Measurements from ENCODE around the gene DND1.
"Not testable (repeated sequence)": the region's sequence is repeated elsewhere in the genome, so short reads cannot be mapped to it uniquely, and the experiment has no call there.

Gene DND1

DNA sequence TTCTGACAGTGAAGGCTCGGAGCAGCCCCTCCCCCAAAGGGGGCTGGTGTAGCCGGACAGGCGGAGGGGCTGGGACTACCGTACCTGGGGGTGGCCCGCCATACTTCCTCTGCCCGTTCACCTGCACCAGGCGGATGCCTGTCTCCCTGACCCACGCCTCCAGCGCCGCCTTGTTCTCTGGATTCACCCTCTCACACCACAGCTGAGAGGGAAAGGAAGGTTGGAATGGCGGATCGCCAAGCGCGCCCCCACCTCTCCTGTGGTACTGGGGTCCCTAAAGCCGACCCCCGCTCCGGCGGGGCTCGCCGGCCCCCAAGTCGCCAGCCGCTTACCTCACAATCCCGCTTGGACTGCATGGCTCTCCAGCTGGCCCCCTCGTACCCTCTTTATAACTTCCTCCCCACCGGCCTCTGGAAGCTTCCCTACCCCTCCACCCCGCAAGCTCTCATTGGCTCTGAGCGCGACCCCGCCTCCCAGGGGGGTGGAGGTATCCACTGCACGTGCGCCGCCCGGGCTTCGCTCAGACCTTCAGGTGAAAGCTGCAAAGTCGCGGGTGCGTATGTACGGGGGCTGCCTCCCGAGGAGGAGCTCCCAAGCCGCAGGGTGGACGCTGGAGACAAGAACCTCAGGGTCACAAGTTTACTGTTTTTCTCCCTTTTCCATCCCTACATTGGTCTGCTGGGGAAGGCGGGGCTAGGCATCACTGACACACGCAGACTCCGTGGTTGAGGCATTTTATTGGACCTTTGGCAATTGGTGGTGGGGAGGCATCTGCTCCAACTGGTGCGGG is at the start of gene DND1:
Gene DND1, minus strand, starts transcription at position 390 of the 790 bp plus-strand sequence. Its CDS starts 34 bp downstream, at position 356.
- no peak for DNase-seq

DNA sequence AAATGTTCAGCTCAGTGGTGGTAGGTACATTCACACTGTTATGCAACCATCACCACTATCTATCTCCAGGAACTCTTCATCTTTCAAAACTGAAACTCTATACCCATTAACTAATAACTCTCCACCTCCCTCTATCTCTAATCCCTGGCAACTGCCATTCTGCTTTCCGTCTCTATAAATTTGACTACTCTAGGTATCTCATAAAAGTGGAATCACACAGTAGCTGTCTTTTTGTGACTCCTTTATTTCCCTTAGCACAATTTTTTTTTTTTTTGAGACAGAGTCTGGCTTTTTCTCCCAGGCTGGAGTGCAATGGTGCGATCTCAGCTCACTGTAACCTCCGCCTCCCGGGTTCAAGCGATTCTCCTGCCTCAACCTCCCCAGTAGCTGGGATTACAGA is 48.0 kb upstream of the DND1 start:
- not testable (repeated sequence) for DNase-seq

DNA sequence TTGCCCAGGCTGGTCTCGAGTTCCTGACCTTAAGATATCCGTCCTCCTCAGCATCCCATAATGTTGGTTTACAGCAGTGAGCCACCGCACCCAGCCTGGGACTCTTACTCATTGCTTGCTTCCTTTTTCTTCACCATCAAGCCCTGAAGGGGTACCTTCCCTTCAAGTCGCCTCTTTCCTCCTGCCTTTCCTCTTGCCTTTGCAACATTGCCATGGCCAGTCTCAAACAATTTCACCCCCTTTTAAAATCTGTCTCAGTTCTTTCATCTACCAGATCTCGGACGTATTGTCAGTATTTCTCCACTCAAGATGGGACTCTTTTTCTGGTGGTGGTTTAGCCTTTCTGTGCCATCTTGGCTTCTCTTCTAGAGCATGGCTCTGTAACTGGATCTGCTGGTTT is 47.4 kb upstream of the DND1 start:
- DNase-seq, result not testable (repeated sequence)

DNA sequence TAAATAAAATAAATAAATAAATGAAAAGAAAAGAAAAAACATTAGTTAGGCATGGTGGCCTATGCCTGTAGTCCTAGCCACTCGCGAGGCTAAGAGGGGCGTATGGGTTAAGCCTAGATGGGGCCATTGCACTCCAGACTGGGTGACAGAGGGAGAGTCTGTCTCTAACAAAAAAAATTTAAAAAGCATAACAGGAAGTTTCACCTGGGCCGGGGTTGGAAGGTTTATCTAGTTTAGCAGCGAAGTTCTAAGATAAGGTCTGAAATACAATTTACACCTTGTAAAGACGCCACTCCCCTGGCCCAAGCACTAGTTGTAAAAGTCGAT is 44.9 kb upstream of the DND1 start:
- DNase-seq, result no peak

DNA sequence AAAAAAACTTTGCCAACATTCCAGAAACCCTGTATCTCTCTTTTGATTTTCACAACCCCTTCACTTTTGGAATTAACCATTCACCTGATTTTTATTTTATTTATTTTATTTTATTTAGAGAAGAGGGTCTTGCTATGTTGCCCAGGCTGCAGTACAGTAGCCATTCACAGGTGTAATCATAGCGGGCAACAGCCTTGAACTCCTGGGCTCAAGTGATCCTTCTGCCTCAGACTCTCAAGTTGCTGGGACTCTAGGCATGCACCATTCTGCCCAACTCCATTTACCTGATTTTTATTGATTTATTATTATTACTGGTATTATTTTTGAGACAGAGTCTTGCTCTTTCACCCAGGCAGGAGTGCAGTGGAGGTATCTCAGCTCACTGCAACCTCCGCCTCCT is 42.9 kb upstream of the DND1 start:
- DNase-seq, result not testable (repeated sequence)

DNA sequence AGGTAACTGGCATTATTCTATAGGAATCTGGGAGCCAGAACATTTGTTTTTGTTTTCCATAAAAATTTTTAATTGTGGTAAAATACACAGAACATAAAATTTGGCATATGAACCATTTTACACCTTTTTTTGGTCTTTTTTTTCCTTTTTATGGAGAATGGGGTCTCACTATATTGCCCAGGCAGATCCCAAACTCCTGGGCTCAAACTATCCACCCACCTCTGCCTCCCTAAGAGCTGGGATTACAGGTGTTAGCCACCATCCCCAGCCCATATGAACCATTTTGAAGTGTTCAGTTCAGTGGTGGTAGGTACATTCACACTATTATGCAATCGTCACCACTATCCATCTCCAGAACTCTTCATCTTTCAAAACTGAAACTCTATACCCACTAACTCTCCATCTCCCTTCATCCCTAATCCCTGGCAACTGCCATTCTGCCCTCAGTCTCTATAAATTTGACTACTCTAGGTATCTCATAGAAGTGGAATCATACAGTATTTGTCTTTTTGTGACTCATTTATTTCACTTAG is 40.3 kb upstream of the DND1 start:
- DNase-seq, result no peak

DNA sequence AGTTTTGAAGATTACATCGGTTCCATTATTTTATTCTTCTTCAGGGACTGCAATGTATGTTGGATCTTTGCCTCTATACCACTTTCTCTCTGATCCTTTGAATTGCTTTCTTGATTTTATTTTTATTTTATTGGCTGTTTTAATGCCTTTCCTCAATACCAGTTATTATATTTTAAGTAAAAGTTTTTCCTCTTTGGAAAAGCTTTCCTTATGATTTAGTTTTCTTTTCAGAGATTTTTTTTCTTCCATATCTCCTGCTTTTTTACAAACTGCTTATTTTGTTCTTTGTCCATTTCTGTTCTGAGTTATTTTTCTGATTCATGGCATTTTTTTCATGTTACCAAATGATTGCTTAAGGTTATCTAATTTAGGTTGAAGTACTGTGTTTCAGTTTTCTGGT is 38.4 kb upstream of the DND1 start:
- DNase-seq, result no peak

DNA sequence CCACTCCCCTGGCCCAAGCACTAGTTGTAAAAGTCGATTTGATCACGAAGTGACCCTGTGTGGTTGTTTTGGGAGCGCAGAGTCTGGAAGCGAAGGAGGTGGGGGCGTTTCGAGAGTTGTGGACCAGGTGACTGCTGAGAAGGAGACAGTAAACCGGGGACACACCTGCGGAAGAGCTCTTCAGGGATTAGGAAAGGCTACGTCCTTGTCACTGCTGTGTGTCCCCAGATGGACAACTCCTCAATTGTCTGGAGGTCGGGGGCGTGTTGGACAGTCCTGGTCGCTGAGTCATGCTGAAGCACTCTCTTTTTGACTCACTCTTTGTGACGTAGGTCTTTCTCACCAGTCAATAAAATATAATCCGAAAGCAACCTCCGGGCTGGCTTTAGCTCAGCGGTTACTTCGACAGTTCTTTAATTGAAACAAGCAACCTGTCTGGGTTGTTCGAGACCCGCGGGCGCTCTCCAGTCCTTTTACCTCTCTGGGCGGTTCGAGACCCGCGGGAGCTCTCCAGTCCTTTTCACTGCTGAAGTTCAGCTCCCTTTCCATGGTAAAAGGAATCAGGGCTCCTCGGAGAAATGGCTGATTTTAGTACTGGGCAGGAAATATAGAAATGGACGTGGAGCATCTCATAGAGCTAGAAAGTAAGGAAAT is 37.6 kb upstream of the DND1 start:
- peak; percentile 82 for DNase-seq

DNA sequence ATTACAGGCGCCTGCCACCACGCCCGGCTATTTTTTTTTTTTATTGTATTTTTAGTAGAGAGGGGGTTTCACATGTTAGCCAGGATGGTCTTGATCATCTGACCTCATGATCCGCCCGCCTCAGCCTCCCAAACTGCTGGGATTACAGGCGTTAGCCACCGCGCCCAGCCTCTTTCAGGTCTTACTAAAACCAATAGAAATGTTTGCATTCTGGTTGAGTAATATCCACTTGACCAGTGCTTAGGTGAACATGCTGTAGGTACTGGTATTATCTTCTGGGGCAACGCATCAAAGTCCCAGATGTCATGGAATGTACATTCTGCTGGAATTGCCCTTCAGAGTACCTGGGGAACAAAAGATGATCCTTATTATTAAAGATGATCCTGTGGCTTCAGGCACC is 35.4 kb upstream of the DND1 start:
- DNase-seq, result not testable (repeated sequence)

DNA sequence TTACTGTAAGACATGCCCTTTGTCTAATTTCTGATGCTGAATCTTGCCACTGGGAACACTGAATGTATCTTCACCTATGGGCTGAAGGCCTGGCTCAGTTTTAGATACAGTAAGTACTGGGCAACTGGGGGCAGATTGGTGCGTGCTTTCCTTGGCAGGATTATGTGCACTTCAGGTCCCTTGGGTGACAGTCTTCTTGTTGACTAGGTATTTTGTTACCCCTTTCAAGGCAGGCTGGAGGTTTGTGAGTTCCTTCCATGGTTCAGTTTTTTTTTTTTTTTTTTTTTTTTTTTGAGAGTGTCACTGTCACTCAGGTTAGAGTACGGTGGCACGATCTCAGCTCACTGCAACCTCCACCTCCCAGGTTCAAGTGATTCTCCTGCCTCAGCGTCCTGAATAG is 34.4 kb upstream of the DND1 start:
- no peak for DNase-seq

DNA sequence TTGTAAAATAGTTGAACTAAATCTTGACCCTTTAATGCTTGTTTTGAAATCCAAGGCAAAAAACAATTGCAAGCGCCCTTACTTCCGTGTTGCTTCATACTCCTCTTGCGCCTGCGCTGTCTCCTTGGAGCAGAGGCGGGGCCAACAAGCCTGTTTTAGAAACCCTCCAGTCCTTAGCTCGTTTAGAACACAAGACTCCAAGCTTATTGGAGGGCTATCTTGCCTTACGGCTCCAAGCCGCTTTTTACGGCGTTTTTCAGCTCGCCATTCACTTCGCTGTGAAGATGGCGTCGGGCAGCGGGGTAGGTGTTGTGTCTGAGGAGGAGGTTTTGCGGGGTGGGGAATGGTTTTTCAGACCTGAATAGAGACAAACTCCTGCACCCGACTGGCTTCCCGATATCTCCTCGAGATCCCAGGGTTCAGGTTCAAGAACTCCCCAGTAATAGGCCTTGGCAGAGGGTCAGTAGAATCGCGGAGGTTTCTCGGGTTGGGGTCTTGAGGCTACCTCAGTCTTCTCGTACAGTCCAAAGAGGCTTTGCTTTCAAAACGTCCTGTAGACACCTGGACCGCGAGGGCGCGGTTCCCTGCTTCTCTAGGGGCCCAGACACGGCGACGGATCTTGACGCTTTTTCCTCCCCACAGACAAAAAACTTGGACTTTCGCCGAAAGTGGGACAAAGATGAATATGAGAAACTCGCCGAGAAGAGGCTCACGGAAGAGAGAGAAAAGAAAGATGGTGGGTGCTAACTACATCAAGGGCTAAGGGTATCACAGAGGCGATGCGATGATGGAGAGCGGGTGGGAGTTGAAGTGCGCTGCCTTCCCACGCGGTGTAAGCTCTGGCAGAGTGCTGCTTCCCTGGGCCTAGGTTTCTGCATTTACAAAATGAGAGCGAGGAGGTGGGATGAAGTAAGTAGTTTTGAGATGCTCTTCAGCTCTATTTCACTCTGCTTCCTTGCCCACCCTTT is 27.1 kb upstream of the DND1 start, which contains the start of gene ZMAT2:
Gene ZMAT2, plus strand, starts transcription at position 271 of the 968 bp plus-strand sequence. Its CDS starts 14 bp downstream, at position 285.
- DNase-seq, result peak; percentile 87

DNA sequence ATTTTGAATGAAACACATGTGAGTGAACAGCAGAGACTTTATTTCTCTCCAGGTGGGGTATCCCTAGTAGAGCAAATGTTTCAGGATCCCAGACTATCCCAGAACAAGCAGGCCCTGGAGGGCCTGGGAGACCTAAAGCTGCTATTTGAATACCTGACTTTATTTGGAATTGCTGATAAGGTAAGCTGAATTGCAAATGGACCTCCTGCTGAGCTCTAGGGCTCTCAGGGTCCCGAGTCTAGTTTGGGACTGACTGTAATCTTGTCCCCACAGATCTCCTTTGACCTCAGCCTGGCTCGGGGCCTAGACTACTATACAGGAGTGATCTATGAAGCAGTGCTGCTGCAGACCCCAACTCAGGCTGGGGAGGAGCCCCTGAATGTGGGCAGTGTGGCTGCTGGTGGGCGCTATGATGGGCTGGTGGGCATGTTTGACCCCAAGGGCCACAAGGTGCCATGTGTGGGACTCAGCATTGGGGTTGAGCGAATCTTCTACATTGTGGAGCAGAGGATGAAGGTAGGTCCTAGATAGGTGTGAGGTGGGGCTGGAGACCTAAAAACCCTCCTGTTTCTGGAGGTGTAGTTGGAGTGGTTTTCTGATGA is 23.6 kb upstream of the DND1 start:
- no peak for DNase-seq

DNA sequence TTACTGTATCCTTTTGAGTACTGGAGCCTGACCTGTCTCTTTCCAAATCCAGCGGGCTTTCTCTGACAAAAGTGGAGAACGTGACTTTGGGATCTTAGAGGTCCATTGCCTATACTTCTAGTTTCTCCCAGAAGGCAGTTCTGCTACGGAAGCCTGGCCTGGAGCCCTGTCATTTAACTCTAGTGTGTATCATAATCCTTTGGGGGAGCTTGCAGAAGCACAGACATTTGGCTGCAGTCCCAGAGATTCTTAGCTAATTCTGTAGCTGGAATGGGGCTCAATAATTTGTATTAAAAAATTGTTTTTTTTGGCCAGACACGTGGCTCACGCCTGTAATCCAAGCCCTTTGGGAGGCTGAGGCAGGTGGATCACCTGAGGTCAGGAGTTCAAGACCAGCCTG is 20.9 kb upstream of the DND1 start:
- no peak for DNase-seq

DNA sequence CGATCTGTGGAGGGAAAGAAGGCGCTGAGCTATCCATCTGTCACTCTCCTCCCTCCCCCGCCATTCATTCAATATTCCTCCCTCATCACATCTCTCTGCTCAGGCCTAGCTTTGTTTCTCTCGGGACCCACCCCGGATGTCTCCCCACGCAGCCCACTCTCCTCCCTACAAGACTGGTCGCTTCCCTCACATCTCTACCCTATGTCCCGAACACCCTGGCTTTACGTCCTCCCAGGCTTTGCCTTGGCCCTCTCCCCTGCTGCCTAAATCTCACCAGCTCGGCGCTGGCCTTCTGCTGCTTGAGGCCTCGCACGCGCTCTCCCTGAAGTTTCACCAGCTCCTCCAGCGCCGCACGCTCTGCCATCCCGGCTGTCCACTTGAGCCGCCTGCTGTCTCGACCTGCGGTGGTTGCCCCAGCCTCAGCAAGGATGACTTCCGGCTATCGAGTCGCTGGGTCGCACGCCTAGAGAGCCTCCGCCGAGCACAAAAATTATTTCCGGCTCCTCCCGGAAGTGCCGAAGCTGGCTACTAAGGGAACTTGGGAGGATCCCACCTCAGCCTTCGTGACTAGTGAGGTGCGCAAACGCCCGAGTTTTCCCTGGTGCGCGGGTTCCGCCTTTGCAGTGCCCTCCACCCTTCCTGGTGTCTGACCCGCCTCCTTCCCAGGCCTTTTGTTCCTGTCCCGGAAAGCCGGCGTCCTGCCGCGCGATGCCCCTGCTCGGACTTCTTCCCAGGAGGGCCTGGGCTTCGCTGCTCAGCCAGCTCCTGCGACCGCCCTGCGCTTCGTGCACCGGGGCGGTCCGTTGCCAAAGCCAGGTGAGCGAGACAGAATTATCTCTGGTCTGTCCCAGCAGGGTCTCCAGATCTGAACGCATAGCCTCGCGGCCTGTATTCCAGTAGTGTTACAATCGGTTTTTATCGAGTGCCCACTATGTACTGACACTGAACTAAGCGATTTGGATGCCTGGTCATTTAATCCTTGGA is 17.9 kb upstream of the DND1 start, which contains the start of the genes HARS1 and HARS2:
Gene HARS1, minus strand, starts transcription at position 430 of the 984 bp plus-strand sequence. Its CDS starts 66 bp downstream, at position 364.
Gene HARS2, plus strand, starts transcription at position 515 of the 984 bp plus-strand sequence. Its CDS starts 194 bp downstream, at position 709.
- DNase-seq, result peak; percentile 89

DNA sequence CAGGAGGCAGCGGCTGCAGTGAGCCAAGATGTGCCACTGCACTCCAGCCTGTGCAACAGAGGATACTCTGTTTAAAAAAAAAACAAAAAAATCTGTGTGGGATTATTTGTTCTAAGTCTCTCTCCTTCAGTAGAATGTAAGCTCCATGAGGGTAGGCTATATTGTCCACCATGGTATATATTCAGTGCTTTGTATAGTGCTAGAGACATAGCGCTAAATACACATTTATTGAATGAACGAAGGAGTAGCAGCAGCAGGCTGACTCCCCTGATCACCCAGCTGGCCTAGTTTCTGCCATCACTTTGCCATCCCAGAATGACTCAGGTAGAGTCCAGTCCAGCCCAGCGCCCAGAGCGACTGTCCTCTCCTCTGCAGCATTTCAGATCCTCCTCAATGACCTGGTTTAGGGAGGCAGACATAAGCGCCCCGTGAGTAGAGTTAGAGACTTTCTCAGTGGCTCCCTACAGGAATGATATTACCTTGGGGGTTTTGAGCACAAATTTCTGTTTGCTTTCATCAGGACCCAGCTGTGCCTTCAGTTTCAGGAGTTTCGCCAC is 17.1 kb upstream of the DND1 start:
- DNase-seq, result no peak

DNA sequence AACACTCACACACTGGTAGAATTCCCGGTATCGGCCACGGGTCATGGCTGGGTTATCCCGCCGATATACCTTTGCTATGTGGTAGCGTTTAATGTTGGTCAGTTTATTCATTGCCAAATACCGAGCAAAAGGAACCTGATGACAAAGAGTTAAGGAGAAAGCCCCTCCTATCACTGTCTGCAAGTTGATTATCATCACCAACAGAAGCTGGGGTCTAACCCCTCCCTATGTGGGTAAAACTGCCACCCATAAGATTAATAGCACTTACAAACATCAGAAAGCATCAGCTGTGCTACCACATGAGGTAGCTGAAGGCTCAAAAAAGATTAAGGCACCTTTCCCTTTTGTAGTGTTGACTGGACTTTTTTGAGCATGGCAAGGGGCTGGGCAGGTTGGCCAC is 5.6 kb upstream of the DND1 start:
- DNase-seq, result no peak

DNA sequence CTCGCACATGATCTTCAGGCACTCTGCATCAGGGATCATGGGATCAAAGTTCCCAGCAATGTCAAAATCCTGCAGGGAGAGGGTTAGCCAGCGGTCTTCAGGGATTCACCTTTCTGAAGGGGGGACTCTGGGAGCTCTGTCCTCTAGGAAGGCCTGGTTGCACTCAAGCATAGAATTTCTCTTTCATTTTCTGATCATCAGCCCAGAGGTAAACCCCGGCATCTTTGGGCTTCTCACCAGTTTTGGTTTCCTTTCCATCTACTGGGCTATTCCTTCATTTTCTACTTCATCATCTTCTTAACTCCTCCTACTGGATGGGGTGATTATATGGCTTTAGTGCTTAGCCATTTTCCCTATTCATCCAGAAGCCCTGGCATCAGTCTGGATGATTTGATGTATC is 4.6 kb upstream of the DND1 start:
- no peak for DNase-seq

DNA sequence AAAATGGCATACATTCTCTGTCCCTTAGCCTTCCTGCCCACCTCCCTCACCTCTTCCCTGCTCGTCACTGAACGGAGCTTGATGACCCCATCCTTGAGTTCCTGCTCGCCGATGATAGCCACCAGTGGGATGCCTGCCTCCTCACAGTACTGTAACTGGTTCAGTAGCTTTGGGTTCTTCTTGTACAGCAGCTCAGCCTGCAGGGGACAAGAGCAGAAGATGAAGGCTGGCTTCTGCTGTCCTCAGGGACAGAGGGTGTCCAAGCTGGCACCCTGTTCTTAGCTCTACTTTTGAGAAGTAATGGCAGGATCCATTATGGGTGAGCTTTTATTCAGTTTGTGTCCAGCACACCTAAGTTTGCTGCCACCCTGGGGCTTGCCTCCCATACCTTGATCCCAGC is 1.3 kb upstream of the DND1 start:
- no peak for DNase-seq

DNA sequence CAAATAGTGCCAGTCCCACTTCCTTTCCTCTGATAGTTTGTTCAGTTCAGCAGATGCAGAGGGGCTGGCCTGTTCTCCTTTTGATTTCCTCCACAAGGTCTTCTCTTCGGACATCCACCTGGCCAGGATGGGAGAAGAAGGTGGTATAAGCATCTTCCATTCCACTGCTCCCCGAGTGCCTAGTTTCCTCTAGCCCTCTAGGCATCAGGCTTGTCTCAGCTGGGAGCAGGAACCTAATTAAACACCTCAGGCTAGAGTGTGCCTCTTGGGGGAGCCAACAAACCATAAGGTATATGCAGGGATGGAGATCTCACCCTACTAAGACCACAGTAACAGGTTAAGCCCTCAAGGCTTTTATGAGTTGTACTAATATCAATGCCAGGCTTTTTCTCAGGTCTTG is 835 bp upstream of the DND1 start:
- no peak for DNase-seq

DNA sequence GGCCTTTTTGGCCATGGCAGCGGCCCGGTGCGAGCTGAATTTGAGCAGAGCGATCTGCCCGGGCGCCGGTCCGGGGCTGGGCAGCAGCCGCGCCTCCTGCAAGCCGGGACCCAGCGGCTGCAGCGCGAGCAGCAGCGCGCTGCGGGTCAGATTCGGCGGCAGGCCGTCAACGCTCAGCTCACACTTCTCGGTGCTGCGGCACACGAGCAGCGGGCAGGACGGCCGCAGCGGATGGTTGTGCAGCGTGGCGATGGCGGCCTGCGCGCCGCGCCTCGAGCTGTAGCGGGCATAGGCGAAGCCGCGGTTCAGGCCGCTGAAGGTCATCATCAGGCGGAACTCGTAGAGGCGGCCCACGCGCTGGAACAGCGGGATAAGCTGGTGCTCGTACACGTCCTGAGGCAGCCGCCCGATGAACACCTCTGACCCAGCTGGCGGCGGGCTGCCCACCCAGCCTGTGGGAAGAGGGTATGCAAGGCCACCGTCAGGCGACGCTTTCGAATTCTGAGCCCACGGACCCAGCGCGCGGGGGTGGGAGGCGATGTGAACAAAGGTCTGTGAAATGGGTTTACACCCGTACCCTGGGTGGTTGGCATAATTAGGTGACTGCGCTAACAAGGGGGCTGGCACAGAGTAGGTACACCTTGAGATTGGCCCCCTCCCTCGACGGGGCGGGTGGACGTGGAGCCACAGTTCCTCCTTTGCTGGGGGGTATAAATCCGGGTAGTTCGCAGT is 755 bp downstream of the DND1 start:
- no peak for DNase-seq

Measured in right forelimb (tissue), 1 donor.